Panc1 (cell line): ENCODE data around the gene SMYD5. TPM values are rescaled to one million over a fixed set of nuclear protein-coding genes. Genes with fewer than 3 reads are reported as not detected.

Experiments
- ATAC-seq: fragments of 200-7000 bp; cut with Tn5 transposase; 2 replicates; pipeline ENCODE4 v1.9.1; 2020; ENCODE audit warnings: mild to moderate bottlenecking, moderate library complexity
- BruUV-seq: library from RNA; stranded (reverse); fragments of 400-500 nt; replicated peaks from 2 replicates; lab custom pipeline; 2021; lab: Mats Ljungman, UMichigan
- CTCF ChIA-PET: fragments of 300-600 bp; sonication (Branson Sonifier 250); formaldehyde crosslinking; loops from one replicate; lab custom pipeline; 2022; ENCODE audit warnings: antibody characterized with exemption; lab: Charles Lee
- POLR2A ChIA-PET: fragments of 300-600 bp; sonication (Branson Sonifier 250); formaldehyde crosslinking; loops from one replicate; lab custom pipeline; 2022; ENCODE audit warnings: antibody characterized with exemption; lab: Charles Lee
- DNase-seq: peaks from one replicate; pipeline ENCODE4 v3.0.0-alpha.2; 2010; ENCODE audit warnings: low read depth, low spot score
- H3K27ac ChIP-seq: 2 replicates; pipeline ENCODE4 v1.5.1; 2011; ENCODE audit warnings: mild to moderate bottlenecking, low read length, inconsistent platforms
- H3K27me3 ChIP-seq: fragments of 200-500 bp; sonication (Bioruptor generic); 2 replicates; pipeline ENCODE4 v1.6.0; 2014; ENCODE audit warnings: low read length, inconsistent platforms; ENCODE audit not compliant: control insufficient read depth, insufficient read depth
- H3K36me3 ChIP-seq: fragments of 200-500 bp; sonication (Bioruptor generic); 2 replicates; pipeline ENCODE4 v1.5.1; 2014; ENCODE audit warnings: inconsistent platforms, mild to moderate bottlenecking, low read length, moderate library complexity; ENCODE audit not compliant: control insufficient read depth, insufficient read depth
- H3K4me1 ChIP-seq: 2 replicates; pipeline ENCODE4 v1.5.1; 2011; ENCODE audit warnings: inconsistent platforms, mild to moderate bottlenecking, low read length, moderate library complexity; ENCODE audit not compliant: control insufficient read depth, insufficient read depth
- H3K4me3 ChIP-seq, 2 experiments: 2 replicates each; pipeline ENCODE4 v1.5.1; 2011 to 2012; ENCODE audit warnings: low read depth in 2 of 2, low read length in 2 of 2, mild to moderate bottlenecking in 2 of 2, inconsistent platforms in 1 of 2, moderate library complexity in 1 of 2
- H3K9me3 ChIP-seq: fragments of 200-500 bp; sonication (Bioruptor generic); 2 replicates; pipeline ENCODE4 v1.5.1; 2014; ENCODE audit warnings: low read depth, mild to moderate bottlenecking, inconsistent platforms, low read length, moderate library complexity; ENCODE audit not compliant: control insufficient read depth, insufficient read depth
- POLR2AphosphoS5 ChIP-seq: IDR thresholded peaks from 2 replicates; pipeline ENCODE4 v1.6.1; 2012; ENCODE audit warnings: mild to moderate bottlenecking, low read depth, low read length, moderate library complexity
- SIN3A ChIP-seq: IDR thresholded peaks from 2 replicates; pipeline ENCODE4 v1.6.1; 2012; ENCODE audit warnings: low read depth, mild to moderate bottlenecking, low read length, moderate library complexity, borderline replicate concordance; ENCODE audit not compliant: insufficient read depth
- TCF7L2 ChIP-seq: IDR thresholded peaks from 2 replicates; pipeline ENCODE4 v1.6.1; 2011; ENCODE audit warnings: mild to moderate bottlenecking, low read depth, low read length, inconsistent platforms
- in situ Hi-C: cut with HindIII; loops from 2 replicates; pipeline ENCODE4 v1.10.0; 2016; ENCODE audit warnings: low sequenced_read_pairs, low pct_unique_long_range_greater_than_20kb
- intact Hi-C: fragments of 100-400 bp; cut with micrococcal nuclease; formaldehyde crosslinking; loops from one replicate; pipeline ENCODE4 v1.10.0; 2022; ENCODE audit not compliant: unreplicated experiment
- total RNA-seq: library from RNA; stranded (reverse); gene quantifications from one replicate; pipeline ENCODE4 v1.2.1, GENCODE V29; 2021; ENCODE audit not compliant: unreplicated experiment
- TF ChIP-seq, protein P1 (sequence below): fragments of 450-650 bp; IDR thresholded peaks from 2 replicates; pipeline ENCODE4 v1.5.1; 2017; ENCODE audit warnings: mild to moderate bottlenecking
- TF ChIP-seq, protein P2 (sequence below), 2 experiments: IDR thresholded peaks; 2 replicates each; pipeline ENCODE4 v1.6.1; 2011 to 2012; ENCODE audit warnings: low read depth in 2 of 2, control low read depth in 1 of 2, low read length in 1 of 2, mild to moderate bottlenecking in 1 of 2, moderate library complexity in 1 of 2; ENCODE audit not compliant: insufficient read depth in 1 of 2

SMYD5 gene
- total RNA-seq, 1 experiment from 2014 or later: 37.6 TPM

GRCh38 chr2:73176881-73177644, 37.0 kb upstream of the SMYD5 start:
- Histone ChIP-seq H3K27ac (peak overlapping the region; percentile 70), H3K4me3 (peak overlapping the region; percentile 61 to 84), H3K4me1 (peaks cover 11% of the 10 kb centered on the region), H3K36me3 (no peaks in the 10 kb centered on the region), H3K9me3 (no peaks in the 10 kb centered on the region), H3K27me3 (peaks cover 14% of the 10 kb centered on the region)
- ChIA-PET CTCF (interaction anchor here (0.5 to 4.3 kb wide), 15 partner anchors 11 to 1801 kb away, joined by 3 to 36 read pairs (median 5); partner anchors contain the start of gene SPR), POLR2A (interaction anchor here (0.8 kb wide), 1 partner anchor 36 kb away, joined by 3 read pairs; no protein-coding TSS in a partner anchor)
- ATAC-seq (peak; percentile 92), DNase-seq (peak; percentile 33)
- intact Hi-C loops (loop anchor here (5.0 kb wide), 1 partner anchor 285 kb away; no protein-coding TSS in a partner anchor), in situ Hi-C loops (no loop called here)
- BruUV-seq: no TSS peak
- TF ChIP-seq, protein P1, sequence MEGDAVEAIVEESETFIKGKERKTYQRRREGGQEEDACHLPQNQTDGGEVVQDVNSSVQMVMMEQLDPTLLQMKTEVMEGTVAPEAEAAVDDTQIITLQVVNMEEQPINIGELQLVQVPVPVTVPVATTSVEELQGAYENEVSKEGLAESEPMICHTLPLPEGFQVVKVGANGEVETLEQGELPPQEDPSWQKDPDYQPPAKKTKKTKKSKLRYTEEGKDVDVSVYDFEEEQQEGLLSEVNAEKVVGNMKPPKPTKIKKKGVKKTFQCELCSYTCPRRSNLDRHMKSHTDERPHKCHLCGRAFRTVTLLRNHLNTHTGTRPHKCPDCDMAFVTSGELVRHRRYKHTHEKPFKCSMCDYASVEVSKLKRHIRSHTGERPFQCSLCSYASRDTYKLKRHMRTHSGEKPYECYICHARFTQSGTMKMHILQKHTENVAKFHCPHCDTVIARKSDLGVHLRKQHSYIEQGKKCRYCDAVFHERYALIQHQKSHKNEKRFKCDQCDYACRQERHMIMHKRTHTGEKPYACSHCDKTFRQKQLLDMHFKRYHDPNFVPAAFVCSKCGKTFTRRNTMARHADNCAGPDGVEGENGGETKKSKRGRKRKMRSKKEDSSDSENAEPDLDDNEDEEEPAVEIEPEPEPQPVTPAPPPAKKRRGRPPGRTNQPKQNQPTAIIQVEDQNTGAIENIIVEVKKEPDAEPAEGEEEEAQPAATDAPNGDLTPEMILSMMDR: peak; percentile 99
- no peak for TF ChIP-seq POLR2AphosphoS5
- TF ChIP-seq, protein P2, sequence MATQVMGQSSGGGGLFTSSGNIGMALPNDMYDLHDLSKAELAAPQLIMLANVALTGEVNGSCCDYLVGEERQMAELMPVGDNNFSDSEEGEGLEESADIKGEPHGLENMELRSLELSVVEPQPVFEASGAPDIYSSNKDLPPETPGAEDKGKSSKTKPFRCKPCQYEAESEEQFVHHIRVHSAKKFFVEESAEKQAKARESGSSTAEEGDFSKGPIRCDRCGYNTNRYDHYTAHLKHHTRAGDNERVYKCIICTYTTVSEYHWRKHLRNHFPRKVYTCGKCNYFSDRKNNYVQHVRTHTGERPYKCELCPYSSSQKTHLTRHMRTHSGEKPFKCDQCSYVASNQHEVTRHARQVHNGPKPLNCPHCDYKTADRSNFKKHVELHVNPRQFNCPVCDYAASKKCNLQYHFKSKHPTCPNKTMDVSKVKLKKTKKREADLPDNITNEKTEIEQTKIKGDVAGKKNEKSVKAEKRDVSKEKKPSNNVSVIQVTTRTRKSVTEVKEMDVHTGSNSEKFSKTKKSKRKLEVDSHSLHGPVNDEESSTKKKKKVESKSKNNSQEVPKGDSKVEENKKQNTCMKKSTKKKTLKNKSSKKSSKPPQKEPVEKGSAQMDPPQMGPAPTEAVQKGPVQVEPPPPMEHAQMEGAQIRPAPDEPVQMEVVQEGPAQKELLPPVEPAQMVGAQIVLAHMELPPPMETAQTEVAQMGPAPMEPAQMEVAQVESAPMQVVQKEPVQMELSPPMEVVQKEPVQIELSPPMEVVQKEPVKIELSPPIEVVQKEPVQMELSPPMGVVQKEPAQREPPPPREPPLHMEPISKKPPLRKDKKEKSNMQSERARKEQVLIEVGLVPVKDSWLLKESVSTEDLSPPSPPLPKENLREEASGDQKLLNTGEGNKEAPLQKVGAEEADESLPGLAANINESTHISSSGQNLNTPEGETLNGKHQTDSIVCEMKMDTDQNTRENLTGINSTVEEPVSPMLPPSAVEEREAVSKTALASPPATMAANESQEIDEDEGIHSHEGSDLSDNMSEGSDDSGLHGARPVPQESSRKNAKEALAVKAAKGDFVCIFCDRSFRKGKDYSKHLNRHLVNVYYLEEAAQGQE (IDR thresholded peaks at IDR 0.05; ENCODE audit: insufficient read depth in 1 of 2, low read depth in 2 of 2, low read length in 1 of 2): 0 out of 4 replicates have a peak, but pooled peaks of 1 of the 2 experiments have one; percentile 45
- no peak for TF ChIP-seq TCF7L2
- TF ChIP-seq SIN3A: no peak

GRCh38 chr2:73177645-73178255, 36.3 kb upstream of the SMYD5 start:
- Histone ChIP-seq H3K36me3 (no peaks in the 10 kb centered on the region), H3K27ac (no peak overlapping the region), H3K9me3 (no peaks in the 10 kb centered on the region), H3K4me1 (peaks cover 11% of the 10 kb centered on the region), H3K4me3 (peak overlapping the region; percentile 61 to 84), H3K27me3 (peaks cover 14% of the 10 kb centered on the region)
- peak; percentile 49 for ATAC-seq
- POLR2A ChIA-PET: interaction anchor here (0.6 kb wide), 1 partner anchor 272 kb away, joined by 3 read pairs; no protein-coding TSS in a partner anchor
- intact Hi-C loops (loop anchor here (5.0 kb wide), 1 partner anchor 285 kb away; no protein-coding TSS in a partner anchor), in situ Hi-C loops (no loop called here)
- no peak for DNase-seq
- no peak for TF ChIP-seq POLR2AphosphoS5
- TF ChIP-seq, protein P1: no peak; the same call in none of the 2 replicates
- no peak for TF ChIP-seq TCF7L2
- TF ChIP-seq, protein P2 (IDR thresholded peaks at IDR 0.05; ENCODE audit: insufficient read depth in 1 of 2, low read depth in 2 of 2, low read length in 1 of 2): no peak
- TF ChIP-seq SIN3A: no peak
- CTCF ChIA-PET: interaction anchor here (0.6 to 4.3 kb wide), 12 partner anchors 10 to 1802 kb away, joined by 3 to 36 read pairs (median 8); partner anchors contain the start of gene SPR
- no TSS peak for BruUV-seq
